HG02798 (cell line): ENCODE measurements around the gene EHD1.

Experiments used
- ATAC-seq: cut with Tn5 transposase; IDR thresholded peaks from one replicate; pipeline ENCODE4 v1.9.1; 2021; ENCODE audit warnings: mild to moderate bottlenecking; ENCODE audit not compliant: unreplicated experiment, poor library complexity

The EHD1 gene

DNA sequence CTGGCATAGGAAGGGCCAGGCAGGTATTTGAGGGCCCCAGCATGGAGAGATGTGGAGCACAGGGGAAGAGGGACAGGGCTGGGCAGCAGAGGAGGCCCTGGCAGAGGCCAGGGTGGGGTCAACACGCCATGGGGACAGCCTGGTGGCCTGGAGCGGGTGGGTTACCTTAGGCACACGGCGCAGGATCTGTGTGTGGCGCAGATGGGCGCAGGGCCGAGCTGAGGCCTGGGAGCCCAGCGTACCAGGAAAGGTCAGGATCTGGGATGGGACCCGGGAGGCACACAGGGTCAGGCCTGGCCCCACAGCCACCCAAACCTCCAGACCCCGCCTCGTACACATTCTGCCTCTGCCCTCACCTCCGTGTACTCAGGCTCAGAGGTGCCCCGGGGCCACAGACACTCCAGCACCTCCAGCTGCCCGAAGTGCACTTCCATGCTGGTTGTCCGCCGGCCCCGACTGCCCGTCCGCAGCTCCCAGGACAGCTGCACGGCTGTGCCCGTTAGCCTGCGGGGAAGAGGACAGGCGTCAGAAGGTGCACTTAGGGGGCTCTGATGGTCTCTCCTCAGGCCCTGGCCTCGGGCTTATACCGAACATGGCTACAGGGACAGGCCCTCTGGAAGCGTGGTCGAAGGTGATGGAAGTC, 32.2 kb upstream of the EHD1 start:
- ATAC-seq: no peak

DNA sequence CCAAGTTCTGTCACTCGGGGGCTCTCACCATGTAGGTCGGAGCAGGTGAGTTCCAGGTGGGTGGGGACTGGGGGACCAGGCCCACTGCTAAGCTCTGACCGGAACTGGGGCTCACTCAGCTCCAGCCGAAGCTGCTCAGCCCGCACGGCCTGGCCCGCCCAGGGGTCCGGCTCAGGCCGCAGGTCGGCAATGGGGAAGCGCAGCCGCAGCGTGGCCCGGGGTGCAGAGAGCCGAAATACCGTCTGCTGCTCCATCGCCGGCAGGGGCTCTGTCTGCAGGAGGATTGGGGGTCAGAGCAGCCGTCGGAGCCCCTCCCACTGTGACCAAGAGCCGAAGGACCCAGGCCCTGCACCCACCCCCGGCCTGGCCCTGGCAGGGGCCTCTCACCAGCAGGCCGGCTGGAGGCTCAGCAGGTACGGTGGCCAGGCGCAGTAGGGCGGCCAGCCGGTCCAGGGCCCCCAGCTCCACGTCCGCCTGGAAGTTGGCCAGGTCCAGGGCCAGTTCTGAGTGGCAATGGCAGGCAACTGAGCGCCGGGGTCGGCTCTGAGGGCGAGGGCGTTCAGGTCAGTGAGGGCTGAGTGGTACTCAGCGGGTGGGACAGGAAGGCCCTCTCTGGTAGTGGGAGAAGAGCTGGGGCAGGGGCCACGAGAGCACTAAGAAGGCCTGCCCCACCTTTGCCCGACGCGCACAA, 31.4 kb upstream of the EHD1 start:
- no peak for ATAC-seq

DNA sequence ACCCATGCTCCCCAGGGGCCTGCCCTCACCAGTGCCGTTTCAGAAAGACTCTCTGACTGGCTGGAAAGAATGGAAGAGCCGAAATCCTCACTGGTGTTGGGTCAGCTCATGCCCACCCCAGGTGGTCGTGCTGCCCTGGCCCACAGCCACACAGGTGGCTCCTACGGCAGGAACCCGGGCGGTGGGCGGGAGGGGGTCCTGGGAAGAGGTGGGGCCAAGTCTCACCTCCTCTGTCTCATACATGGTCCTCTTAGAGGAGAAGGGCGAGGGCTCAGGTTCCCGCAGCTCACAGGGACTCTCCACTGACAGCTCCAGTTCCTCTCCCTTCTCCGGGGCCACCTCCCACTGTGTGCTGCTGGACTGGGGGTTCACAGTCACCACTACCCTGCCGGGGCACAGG, 30.3 kb upstream of the EHD1 start:
- ATAC-seq: no peak

DNA sequence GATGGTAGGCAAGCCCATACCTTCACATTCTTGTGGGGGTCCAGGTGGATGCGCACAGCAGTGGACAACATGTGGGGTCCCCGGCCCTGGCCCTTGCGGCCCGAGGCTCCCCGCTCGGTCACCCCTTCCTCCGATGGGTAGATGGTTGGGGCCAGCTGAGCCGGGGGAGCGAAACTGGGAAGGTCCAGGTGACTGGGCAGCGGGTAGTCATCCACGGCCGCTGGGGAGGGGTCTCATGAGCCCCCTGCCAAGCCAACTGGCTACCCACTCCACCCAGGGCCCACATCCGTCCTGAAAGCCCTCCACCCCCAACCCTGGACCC, 27.9 kb upstream of the EHD1 start:
- ATAC-seq: no peak

DNA sequence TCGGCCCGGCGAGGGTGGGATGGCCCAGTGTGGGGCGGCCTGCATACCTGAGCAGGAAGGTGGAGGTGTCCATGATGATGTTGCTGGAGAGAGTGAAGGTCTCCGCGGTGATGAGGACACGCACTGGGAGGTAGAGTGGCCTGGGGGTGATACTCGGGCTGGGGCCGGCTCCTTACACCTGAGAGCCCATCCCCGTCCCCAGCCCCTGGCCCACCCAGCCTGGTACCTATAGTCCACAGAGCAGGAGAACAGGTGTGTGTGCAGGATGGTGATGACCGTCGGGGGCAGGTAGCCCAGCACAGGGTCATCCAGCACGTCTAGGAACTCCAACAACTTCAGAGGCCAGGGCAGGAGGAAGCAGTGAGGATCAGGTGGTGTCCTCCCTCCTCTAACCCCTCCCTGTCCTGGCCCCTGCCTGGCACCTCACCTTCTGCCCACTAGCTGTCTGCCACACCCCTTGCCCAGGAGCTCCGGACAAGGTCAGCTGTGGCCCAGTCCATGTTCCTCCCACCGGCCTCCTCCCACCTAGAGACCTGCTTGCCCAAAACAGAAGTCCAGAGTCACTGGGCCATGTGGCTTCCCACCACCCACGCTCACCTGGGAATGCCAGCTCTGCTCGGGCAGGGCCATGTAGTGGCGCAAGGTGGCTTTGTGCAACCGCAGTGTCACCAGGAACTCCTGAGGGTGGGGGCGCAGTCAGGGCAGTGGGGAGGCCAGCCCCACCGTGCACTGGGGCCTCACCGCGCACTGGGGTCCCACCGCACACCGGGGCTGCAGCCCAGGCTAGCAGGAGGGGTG, 27.3 kb upstream of the EHD1 start:
- no peak for ATAC-seq

DNA sequence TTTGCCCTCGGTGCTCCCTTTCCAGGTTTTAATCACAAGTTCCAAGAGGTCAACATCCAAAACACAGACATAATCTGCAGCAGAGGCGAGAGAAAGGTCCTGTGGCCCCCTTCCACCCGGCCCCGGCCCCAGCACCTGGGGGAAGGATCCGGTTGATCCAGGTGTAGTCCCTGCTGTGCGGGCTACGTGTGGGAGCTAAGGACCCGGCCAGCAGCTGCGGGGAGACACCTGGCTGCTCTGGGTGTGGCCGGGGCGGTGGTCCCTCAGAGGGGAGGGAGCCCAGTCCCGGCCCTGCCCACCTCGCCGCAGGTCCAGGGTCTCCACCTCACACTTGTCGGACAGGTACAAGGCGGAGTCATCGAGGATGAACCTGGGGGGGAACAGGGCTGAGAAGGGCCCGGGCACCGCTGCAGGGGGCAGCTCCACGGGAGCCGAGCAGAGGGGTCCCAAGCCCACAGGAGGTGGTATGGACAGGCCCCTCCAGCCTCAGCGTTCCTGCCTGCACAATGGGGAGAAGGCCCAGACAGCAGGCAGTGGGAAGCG, 24.9 kb upstream of the EHD1 start:
- no peak for ATAC-seq

DNA sequence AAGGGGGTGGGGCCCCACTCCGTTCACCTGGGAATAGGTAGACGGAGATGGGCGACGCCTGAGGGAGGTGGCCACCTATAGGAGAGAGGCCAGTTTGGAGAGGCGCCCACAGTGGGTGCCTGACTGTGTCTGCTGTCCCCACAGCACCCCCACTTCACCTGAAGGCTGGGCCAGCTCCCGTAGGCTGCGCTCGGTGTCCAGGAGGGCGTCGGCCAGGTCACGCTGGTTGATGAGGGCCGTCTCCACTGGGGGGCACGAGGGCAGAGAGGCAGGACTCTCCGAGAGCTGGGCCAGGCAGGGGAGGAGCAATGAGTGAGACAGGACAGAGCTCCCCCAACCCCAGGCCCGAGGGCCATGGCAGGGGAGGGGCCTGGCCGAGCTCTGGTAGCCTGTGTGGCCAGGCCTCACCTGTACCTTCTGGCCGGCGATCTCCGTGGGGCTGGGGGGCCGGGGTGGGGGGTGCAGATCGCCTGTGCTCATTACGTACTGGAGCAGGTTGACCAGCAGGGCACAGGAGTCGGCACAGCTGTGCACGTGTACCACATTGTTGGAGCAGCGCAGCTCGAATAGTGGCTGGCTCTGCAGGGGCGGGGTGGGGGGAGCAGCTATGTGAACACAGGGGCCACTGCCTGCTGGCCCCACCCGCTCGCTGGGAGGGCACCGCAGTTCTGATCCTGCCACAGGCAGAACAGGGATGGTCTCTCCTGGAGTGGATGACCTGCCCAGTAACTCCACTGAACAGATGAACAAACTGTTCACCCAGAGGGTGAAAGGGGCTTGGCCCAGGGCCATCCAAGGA, 23.9 kb upstream of the EHD1 start:
- ATAC-seq: no peak

DNA sequence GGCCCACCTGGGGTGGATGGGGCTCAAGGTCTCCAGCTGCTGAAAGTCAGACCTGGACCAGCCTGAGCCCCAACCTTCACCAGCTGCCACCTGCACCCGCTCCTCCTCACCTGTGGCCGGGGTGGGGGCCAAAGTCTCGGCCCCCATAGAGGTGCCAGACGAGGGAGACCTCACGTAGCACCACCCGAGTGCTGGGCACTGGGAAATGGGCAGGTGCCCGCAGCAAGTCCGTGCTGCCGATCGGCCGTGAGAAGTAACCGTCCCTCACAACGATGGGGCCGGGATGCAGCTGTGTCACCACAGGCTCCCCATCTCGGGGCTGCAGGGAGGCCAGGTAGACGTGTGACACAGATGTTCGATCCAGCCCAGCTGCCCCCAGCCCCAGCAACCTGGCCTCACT, 22.4 kb upstream of the EHD1 start:
- ATAC-seq: no peak

DNA sequence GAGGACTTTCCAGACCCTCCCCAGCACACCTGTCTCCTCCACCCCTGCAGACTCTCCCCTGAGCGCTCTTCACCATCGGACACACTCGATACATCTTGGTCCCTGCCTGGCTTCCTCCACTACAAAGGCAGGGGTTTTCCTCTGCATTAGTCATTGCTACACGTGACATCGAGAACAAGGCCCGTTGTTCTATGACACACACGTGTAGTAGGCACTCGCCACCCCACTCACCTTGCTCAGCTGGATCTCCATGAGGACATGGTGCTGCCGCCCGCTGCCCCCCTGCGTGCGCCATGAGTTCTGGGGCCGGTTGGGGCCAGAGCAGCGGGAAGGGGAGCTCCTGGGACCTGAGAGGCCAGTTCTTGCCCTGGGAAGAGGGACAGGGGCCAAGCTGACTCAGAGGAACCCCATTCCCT, 21.9 kb upstream of the EHD1 start:
- ATAC-seq: peak; percentile 38

DNA sequence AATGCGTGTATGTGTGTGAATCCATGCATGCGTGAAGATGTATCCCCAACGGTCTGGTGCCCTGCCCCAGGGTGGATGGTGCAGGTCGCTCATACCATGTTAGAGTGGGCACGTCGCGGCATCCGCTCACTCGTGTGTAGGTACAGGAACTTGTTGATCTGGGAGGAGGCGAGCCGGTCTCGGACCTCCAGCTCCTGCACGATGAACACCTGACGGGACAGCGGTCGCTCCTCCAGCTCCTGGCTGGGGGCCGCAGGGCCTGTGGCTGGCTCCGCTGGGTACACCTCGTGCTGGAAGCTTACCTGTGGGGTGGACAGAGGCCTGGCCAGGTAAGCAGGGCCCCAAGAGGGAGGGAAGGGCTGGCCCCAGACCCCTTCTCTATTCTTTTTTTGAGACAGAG, 20.1 kb upstream of the EHD1 start:
- no peak for ATAC-seq

DNA sequence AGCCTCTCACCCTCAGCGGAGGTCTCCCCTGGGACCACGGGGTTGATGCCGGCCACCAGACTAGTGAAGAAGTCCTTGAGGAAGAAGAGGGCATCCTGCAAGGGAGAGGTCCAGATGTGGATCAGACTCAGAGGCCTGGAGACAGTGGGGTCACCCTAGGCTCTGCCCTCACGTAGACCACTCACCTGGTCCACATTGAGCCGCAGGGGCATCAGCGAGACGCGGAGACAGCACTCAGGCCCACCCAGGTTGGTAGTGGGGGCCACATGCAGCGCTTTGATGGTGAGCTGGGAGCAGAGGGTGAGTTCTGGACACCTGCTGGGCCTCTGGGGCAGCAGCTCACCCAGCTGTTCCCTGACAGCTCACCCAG, 19.6 kb upstream of the EHD1 start:
- ATAC-seq: no peak

DNA sequence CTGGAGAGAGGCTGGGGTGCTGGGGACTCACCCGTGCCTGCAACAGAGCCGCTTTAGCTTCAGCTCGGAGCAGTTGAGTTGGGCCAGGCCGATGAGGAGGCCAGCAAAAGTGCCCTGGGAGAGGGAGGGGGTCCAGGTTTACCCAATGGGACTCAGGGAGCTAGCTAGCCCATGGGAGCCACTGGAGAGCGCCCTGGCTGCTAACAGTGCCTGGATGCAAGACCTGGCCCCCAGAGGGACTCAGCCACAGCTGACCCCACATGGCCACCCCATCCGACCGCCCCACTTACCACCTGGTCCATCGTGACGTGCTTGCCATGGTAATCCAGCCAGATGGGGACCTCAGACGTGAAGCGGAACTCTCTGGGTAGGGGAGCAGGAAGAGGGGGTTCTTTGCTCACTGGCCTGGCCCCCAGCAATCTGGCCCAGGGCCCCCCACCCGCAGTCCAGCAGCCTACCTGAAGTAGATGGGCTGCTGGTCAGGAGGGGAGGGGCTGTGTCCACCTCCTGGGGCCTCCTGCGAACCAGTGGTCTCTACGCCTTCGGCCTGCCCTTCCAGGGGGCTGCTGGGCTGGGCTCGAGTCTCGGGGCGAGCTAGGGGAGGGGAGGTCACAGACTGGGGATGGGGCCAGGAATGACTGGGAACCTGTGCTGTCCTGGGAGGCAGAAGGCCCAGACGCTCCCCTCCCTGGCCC, 19.1 kb upstream of the EHD1 start:
- no peak for ATAC-seq

DNA sequence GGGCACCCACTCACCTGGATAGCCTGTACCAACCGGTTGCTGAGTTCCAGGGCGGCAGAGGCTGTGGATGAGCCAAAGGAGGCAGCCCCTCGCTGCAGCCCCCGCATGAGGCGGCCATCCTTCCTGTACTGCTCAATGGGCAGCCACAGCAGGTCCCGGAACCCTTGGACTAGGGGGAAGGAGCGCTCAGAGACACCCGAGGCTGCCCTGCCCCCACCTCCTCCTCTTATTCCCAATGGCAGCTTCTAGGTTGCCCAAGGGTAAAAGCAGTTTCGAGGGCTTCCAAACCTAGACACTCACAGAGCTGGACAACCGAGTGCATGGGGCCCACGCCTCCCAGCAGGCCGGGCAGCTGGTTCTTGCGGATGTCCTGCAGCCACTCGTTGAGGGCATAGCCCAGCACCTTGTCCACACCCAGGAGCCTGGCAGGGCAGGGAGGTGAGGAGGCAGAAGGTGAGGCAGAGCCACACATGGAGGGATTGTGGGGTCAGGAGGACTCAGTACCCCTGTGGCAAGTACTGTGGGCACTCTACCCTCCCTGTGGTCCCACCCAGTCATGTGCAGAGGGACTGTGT, 18.1 kb upstream of the EHD1 start:
- no peak for ATAC-seq

DNA sequence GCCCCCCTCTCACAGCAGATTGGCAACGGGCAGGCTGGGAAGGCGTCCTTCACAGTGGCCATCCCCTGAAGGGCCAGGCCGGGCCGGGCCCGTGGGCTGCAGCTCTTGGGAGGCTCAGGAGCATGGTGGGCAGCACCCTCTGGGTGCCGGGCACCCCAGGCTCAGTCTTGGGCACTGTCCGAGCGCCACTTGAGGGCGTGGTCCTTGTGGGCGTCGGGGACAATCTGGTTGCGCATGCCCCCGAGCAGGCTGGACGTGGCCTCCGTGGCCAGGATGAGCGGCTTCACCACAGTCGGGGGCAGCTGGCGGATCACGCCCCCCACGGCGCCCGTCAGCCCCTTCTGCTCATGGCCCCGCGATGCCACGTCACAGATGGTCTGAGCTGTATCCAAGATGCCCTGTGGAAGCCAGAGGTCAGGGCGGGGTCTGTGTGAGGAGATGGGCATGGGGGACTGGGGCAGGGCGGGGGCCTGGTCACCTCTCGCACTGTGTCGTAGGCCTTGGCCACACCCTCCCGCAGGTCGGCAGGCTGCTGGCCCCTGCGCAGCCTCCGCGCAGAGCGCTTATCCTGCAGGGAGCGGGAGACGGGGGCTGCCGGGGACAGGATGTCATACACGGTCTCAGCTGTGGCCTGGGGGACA, 16.5 kb upstream of the EHD1 start:
- no peak for ATAC-seq

DNA sequence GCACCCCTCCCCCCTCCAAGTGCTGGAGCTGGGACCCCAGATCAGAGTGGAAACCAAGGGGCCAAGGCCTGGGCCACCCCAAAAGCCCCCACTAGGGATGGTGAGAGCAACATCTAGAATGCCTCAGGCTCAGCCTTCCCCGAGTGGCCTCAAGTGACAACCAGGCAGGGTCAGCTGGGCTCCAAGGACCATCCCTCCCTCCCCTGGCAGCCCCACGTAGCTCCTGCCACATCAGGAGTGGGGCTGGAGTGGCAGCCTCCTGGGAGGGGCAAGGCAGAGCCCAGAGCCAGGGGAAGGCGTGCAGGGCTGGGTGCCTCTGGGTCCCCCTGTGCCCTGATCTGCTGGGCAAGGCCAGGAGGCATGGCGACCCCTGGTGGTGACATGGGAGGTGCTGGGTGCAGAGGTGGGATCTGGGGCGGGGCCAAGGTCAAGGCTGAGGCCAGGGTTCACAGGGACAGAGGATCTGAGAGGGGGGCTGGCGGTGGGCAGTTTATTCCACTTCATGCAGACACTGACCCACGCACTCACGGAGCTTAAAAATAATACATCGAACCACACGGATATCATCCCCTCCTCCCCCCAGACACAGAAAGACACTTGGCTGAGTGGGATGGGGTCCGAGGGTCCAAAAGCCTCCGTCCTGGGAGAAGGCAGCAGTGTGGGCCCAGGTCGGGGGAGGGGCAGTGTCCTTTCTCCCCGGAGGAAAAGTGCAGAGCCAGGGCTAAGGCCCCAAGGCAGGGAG, 15.8 kb upstream of the EHD1 start:
- ATAC-seq: peak; percentile 68

DNA sequence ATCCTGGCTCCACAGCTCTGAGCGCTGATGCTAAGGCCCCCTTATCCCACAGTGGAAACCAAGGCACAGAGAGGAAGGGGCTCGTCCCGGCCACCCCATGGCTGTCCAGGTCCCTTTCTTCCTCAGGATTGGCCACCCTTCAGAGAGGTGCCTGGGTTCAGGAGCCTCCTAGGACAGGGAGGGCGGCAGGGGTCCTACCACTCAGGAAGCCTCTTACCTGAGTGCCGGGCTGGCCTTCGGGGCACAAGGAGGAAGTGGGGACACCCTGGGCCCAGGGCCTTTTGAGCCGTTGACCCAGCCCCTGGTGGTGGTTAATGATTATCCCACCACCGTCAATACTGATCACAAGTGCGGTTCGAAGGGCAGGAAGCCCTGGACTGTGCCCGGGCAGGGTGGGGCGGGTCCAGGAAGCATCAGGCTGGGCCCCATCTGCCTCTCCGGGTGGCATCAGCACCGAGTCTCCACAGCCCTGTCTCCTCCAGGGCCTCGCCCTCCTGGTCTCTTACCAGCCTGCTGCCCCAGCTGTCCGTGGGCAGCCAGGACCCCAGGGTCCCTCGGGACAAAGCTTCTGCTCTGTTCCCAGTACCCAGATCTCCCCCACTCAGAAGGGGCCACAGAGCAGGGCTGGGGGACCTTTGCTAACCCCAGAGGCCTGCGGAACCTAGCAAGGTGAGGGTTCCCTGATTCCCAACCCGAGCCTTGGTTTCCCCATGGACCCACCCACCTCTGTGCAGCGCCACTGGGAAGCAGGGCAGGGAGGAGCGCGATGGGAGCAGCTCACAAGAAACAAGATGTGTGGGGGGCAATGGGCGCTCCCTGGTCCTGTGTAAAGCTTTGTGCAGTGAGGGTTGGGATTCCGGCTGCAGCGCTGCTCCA, 15.0 kb upstream of the EHD1 start:
- ATAC-seq: no peak

DNA sequence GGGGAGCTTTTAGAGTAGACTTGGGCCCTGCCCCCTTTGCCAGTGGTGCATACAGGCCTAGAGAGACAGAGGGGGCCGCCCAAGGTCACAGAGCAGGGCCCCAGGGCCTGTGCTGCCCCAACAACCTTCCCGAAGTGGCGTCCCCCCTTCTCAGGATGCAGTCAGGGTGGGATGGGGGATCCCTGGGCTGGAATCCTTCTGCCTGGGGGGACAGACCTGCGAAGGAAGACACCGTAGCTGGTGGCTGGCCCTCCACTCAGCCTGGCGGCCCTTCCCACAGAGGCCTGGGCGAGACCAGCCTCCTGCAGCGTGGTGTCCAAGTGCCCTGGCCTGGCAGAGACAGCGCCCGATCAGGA, 14.4 kb upstream of the EHD1 start:
- no peak for ATAC-seq

DNA sequence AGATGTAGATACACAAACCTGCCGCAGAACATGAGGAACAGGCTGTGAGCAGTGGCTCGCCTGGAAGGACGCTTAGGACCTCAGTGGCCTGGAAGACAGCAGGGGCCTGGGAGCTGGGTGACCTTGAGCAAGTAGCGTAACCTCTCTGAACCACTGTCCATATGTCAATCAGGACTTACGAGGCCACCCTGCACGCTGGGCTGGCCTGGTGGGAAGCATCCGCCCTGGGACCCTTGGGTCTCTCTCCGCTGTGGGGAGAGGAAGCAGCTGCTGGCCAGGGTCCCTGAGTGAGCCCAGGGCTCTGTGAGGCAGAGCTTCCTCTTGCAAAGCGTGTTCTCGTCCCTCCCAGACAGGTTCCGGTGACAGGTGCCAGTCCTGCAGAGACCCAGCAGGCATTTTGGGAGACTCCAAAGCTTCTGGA, 14.0 kb upstream of the EHD1 start:
- ATAC-seq: no peak
